GM04504 (cell line): Measurements from ENCODE around the gene THAP6.
"Not testable (repeated sequence)": the region's sequence is repeated elsewhere in the genome, so short reads cannot be mapped to it uniquely, and the experiment has no call there.

ENCODE experiments used
- DNase-seq: peaks from one replicate; pipeline ENCODE4 v3.0.0-alpha.2; 2012; ENCODE audit warnings: low read depth

The THAP6 gene, protein sequence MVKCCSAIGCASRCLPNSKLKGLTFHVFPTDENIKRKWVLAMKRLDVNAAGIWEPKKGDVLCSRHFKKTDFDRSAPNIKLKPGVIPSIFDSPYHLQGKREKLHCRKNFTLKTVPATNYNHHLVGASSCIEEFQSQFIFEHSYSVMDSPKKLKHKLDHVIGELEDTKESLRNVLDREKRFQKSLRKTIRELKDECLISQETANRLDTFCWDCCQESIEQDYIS

DNA sequence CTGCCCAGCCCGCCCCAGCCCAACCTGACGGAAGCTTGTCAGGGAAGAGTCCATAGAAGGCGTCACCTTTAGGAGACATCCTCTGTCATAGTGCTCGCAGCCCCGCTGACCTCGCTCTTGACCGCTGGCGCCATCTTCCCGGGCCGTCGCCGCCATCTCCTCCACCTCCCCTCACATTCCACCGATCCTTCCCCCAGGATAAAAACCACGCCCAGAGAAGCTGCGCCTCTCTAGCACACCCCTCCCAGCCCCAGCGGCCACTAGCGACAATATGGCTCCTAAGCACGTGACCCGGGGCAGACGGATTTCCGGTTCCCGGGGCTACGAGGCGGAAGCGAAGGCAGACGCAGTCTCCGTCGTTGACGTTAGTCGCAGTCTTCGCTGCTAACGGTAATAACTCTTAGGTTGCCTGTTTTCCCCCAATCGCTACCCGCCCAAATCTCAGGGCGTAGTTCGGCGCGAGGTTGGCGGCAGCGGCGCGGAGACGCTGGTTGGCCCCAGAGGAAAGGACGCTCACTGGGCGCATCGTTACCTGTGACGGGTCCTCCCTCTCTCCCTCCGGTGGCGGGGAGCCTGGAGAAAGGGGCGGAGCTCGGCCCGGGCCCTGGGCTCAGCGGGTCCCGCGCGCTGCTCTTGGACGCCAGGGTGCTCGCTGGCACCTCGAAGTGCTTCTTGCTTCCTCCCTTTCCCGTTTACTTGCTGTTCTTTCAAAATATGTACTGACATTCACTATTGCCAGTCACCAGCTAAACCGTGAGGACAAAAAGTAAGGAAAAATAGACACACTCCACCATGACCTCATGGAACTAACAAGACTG is at the start of gene THAP6, which contains the start of gene RCHY1:
TSS of gene THAP6 (plus strand) at position 343 of the 818 bp plus-strand sequence. CDS start 980 bp downstream, outside the sequence.
TSS of gene RCHY1 (minus strand) at position 273 of the 818 bp plus-strand sequence. CDS start at position 156, 117 bp downstream.
- peak; percentile 90 for DNase-seq

DNA sequence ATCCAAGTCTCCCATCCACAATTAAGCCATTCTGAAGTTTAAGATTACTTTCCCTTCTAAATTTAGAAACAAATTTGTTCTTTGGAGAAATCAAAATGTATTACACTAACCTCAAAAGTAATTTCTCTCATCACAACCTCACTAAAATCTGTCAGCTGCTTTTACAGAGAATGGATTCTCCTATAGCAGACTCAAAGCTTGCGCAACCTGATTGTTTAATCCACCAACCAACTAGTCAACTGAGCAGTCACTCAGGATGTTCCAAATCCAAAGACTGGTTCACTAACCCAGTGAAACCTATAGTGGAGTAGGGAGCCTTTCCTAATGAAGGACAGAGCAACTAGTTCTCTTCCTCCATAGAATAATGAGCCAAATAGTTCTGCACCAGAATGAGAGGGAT is 44.4 kb upstream of the THAP6 start:
- DNase-seq: no peak

DNA sequence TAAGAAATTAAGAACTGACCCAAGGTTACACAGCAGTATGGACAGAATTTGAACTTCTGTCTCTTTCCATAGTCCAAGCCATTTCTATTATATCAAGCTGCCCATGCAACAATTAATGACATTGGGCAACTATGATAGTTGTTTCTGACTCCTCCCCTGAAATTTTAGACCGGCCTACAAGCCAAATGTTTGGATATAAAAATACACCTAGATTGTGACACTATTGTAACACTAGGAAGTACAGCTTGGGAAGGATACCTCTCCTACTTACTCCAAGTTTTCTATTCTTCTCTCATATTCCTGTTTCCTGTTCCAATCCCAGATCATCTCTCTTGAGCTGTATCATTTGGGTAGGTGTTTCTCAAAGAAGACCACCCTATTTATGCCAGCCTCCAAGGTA is 43.5 kb upstream of the THAP6 start:
- DNase-seq: no peak

DNA sequence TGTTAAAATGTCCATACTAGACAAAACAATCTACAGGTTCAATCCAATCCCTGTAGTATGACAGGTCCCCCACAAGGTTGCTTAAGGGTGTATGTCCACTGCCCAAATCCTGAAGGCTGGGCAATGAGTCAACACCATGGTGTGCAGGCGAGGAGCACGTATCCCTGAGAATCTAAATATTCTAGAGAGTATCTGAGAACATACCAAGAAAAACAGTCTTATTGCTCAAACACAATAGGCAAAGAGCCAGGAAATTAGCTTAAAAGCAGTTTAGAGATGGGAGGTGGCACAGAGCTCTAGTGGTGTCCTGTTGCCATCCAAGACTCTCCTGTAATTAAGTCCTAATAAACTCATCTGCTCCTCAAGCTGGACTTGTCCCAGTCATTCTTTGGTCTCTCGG is 37.1 kb upstream of the THAP6 start:
- DNase-seq: no peak

DNA sequence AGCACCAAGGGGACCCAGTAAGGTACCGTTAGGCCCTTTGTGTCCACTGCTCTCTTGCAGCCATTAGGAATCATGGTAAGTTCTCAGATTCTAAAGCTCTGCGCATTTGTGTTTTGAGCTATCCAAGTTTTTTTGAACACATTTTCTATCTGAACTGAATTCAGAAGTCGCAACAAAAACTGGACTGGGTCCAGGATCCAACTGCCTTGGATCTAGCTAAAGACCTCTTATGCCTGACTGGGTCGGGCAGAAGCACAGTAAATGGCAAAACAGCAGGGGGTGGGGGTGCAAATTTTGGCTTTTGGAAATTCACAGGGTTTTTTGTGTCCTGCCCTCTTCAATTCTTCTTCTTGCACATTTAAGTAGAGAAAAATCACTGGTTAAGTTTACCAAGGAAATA is 30.1 kb upstream of the THAP6 start:
- no peak for DNase-seq

DNA sequence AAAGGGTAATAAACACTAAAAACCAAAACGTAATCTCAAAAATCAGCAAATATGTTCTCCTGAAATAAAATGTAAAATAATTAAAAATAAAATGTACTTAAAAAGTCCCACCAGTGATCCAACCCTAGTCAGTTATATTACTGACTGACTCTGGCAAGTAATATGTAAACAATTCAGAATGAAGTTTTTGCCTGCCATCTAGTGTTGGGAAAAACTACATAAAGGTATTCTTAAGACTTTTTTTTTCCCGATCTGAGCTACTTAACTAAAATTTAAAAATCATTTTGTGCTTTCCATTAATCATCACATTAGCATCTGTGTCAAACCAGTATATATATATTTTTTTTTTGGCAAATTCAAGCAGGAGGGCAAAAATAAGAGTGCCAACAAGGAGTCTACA is 24.1 kb upstream of the THAP6 start:
- DNase-seq: no peak

DNA sequence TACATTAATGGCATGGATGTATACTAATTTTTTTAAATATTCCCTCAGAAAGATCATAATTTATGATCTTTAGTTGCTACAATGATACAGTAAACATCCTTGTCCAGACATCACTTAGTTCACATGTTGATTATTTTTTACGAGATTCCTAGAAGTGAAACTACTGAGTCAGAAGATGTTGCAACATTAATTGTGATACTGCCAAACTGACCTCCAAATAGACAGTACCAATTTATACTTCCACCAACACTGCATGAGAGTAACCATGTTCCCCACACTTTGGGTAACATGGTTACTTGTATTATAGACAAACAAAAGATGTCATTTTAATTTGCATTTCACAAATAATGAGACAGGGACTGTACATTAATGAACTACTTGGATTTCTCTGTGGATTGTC is 19.7 kb upstream of the THAP6 start:
- peak; percentile 72 for DNase-seq

DNA sequence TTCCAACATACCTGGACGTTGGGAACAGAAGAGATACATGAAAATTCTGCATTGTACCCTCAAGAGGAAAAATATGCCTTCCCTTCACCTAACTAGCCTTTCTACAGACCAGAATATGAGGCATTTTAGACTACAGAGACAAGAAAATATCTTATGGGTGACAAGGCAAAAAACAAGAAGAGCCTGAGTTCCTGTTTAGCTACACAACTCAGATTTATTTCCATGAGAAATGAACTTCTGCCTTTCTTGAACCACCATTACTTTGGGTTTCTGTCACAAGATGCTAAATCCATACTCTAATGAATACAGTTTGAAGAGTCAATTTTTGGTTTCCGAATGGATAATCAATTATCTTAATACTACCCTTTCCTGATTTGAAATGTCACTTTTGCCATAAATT is 18.8 kb upstream of the THAP6 start:
- DNase-seq: no peak

DNA sequence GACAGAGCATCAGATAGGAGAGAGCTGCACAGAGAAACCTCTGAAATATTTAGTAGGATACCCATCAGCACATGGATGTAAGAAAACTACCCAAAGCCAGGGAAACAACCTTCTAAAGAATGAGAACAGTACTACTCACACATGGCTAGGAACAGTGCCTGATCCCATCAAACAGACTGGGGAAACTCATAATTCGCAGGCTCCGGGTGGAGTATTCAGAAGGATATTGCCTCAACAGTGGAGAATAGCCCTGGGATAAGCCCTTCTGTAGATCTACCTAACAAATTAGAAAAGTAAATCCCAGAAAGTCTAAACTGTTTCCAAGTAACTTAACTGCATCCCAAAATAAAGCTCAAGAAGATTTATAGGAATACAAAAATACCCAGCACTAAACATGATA is 17.9 kb upstream of the THAP6 start:
- DNase-seq: no peak

DNA sequence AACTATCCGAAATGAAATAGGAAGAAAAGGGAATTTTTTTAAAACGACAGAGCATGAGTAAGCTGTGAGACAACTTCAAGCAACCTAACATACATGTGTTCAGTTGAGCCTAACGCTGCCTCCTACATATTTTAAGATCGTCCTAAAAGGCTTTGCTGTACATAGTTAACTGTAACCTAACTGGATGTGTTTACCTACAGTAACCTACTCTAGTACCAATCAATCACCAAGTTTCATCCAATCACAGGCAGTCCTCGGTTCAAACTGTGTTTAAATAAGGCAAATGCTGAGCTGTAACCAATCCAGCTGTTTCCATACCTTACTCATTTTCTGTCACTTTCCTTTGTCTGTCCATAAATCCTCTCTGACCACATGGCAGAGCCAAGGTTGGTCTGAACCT is 17.1 kb upstream of the THAP6 start:
- no peak for DNase-seq

DNA sequence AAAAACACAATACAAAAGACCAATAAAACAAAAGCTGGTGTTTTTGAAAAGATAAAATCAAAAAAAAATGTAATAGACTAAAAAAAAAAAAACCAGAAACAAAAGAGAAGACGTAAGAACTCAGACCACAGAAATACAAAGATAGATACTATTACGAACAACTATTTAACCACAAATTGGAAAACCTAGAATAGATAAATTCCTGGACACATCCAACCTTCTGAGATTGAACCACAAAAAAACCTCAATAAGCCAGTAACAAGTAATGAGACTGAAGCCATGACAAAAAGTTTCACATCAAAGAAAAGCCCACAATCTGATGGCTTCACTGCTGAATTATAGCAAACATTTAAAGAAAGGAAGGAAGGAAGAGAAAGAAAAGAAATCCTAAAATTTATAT is 16.2 kb upstream of the THAP6 start:
- no peak for DNase-seq

DNA sequence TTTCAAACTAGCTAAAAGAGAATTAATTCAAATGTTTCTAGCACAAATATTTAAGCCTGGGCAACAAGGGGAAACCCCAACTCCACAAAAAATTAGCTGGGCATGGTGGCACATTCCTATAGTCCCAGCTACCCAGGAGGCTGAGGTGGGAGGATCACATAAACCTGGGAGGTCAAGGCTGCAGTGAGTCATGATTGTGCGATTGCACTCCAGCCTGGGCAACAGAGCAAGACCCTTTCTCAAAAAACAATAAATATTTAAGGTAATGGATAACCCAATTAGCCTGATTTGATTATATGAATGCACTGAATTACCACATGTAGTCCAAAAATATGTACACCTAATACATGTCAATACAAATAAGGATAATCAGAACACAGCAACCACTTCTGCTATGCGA is 14.4 kb upstream of the THAP6 start:
- DNase-seq: no peak

DNA sequence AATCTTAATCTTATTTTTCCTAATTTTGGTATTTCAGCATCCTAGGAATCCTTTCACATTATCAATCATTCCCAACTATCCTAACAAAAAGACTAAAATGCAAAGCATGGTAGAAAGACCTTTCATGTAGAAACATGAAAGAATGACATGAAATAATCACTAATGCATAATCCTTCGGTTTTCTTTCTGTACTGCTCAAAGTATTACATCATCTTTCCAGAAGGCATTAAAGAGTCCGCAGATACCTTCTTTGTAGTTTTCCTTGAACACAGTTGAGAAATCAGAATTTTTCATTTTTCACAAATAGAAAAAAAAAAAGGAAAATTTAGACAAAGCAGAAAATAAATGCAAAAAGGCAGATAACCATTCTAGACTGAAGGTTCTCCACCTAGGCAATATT is 11.6 kb upstream of the THAP6 start:
- no peak for DNase-seq

DNA sequence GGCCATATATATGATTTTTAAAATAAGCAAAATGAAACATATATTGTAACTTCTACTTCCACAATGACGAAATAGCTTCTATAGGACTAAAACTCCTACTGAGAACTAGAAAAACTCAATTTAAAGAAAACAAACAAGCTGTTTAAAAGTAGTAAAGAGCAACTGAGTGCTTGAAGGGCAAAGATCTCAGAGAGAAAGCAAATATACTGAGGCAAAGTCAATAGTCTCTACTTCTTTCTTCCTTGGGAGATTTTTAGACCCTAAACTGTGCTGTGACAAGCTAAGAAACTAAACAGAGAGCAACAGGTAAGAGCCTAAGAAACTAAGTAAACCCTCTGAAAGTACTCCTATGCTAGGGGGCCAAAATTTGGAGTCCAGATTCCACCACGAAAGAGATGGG is 8.6 kb upstream of the THAP6 start:
- DNase-seq: no peak

DNA sequence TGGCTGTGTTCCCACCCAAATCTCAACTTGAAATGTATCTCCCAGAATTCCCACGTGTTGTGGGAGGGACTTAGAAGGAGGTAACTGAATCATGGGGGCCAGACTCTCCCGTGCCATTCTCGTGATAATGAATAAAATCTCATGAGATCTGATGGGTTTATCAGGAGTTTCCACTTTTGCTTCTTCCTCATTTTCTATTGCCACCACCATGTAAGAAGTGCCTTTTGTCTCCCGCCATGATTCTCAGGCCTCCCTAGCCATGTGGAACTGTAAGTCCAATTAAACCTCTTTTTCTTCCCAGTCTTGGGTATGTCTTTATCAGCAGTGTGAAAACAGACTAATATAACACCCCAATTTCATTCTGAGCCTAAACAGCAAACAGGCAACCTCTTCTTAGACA is 4.7 kb upstream of the THAP6 start:
- DNase-seq: not testable (repeated sequence)

DNA sequence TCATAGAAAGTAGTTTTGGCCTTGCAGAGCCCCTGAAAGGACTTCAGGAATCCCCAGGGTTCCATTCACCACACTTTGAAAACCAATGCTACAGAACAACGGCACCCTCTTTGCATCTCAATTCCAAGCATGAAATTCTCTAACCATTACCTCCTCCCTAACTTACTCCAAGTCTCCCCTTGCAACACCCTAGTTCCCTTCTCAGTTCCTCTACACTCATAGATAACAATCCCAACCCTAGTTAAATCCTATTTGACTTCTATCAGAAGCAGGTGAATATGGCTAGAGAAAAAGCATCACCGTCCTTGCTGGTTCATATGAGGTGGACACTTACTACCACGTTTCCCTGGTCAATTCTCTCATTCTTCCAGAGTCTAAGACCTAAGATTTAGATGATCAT is 2.4 kb upstream of the THAP6 start:
- no peak for DNase-seq

DNA sequence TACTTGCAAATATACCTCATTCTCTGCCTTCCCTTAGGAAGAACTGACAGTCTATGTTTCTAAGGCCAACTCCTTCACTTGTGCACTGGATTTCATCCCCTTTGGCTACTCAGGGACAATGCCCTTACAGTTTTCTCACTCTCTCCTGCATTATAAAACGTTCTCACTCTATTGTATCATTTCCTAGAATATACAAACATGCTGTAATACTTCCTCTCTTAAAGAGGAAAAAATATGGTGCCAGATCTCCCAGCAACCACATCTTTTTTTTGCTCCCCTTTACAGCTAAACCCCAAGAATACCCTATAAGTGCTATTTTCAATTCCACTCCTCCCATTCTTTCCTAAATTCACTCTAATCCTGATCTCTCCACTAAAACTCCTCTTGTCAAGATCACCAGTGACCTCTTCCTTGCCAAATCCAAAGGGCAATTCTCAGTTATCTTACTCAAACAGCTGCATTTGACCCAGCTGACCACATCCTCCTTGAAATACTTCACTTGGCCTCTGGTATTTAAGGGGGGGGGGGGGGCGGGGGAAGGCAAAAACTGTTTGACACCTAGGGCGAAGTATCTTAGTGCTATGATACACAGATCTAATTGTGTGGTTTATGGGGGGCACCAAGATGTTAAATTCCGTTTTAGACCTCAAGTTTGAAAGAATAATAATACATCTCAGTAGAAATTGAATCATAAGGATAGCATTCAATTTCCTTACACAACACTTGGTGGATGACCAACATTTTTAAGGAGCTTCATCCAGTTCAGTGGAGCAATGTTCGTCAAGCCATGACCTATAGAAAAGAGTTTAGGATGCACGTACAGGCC is 1.7 kb upstream of the THAP6 start:
- DNase-seq: no peak

DNA sequence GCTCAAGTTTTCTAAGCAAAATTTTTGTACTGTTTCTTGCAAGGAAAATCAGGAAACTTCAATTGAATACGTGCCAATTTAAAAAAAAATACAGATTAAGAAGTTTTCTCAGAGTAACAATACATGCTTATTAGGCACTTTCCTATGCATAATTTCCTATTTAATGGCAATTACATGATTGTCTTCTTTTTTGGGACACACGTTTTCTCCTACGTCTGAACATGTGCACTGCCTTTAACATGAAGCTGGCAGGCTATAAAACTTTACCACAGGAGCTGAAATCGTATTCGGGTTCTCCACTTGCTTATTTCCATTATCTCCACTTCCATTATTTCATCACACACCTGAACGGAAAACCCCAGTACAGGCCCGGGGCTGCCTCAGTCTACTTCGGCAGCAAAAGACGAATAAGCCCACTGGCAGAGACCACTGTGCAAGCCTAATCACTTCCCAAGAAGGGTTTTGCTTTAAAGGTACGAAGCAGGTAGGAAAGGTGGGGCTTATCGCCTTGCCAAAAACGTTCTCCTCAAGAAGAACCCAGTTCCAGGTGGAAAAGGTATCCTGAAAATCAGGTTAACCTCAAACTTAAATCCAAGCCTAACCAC is 645 bp upstream of the THAP6 start:
- DNase-seq: no peak

DNA sequence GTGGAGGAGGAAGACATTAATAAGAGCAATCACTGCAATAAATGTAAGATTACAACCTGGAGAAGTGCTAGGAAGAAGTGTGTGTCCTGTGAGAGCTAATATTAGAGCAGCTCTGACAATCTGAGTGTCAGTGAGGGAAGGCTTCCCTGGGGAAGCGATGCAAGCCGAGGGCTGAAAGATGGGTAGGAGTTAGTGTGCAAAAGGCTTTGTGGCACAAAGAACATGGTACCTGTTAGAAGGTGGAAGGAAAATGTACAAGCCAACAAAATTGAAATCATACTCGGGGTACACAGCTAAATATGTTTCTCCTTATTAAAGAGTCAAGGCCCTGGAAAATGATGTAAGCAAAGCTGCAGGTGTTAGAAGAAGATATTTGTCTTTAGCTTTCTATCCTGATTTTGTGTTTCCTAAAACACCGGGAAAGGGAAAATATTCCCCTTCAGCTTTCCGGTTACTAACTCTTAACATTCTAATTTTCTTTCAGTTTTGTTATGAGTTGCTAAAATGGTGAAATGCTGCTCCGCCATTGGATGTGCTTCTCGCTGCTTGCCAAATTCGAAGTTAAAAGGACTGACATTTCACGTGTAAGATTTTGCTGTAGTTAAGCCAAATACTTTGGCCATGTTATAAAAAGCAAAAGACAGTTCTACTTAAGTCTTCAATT is 808 bp downstream of the THAP6 start:
- DNase-seq: no peak

DNA sequence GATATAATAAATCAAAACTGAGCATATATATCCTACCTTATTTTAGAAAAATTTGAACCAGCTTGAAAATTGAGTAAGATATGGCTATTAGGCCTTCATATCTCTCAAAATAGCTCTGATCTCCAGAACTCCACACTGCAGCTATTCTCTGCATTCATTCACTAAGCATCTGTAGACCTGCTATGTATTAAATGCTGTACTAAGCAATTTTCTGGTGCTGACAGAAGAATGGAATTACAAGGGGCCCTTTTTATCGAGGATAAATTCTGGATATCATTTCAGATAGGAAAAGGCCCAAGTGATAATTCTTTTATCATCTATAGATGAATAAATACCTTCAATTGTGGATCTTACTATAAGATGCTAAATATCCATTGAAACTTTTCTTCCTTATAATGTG is 1.9 kb downstream of the THAP6 start:
- no peak for DNase-seq

DNA sequence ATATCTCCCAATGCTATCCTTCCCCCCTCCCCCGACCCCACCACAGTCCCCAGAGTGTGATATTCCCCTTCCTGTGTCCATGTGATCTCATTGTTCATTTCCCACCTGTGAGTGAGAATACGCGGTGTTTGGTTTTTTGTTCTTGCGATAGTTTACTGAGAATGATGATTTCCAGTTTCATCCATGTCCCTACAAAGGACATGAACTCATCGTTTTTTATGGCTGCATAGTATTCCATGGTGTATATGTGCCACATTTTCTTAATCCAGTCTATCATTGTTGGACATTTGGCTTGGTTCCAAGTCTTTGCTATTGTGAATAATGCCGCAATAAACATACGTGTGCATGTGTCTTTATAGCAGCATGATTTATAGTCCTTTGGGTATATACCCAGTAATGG is 5.2 kb downstream of the THAP6 start:
- not testable (repeated sequence) for DNase-seq

DNA sequence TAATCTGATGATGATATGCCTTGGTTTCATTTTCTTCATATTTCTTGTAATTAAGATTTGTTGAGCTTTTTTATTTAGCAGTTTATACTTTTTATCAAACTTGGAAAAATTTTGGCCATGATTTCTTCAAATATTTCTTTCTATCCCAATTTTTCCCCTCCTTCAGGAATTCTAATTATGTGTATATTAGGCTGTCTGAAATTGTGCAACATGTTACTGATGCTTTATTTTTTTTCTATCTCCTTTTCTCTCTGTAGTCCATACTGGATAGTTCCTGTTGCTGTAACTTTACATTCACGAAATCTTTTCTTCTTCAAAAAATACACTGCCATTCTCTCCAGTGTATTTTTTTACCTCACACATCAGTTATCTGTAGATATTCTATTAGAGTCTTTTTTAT is 10.8 kb downstream of the THAP6 start:
- no peak for DNase-seq
